ENCODE measurements around the gene DMGDH. TPM values are rescaled to one million over a fixed set of nuclear protein-coding genes. Genes with fewer than 3 reads are reported as not detected.

Gene DMGDH
- total RNA-seq, 1 donor from 2014 or later: 0.32 TPM

- no peak for TF ChIP-seq CTCF (IDR thresholded peaks at IDR 0.05)
- H3K27me3 ChIP-seq: no peaks in the 10 kb centered on the region
- no peak overlapping the region for H3K27ac ChIP-seq
- DNase-seq (ENCODE audit: low spot score): no peak
- no peaks in the 10 kb centered on the region for H4K20me1 ChIP-seq (ENCODE audit: low read depth)
- H3K4me3 ChIP-seq: no peak overlapping the region
- no peak overlapping the region for H3K9ac ChIP-seq
- H3K36me3 Mint-ChIP-seq: no peaks in the 10 kb centered on the region
- H3K4me2 ChIP-seq: no peak overlapping the region
- H2AFZ ChIP-seq (replicated peaks): no peak overlapping the region
- H3K4me1 ChIP-seq: no peaks in the 10 kb centered on the region
- H3K9me3 ChIP-seq (ENCODE audit: low read depth): no peaks in the 10 kb centered on the region
- no peak overlapping the region for H3K27ac Mint-ChIP-seq
- no peaks in the 10 kb centered on the region for H3F3A ChIP-seq (ENCODE audit: low read depth)
- no peaks in the 10 kb centered on the region for H3K4me1 Mint-ChIP-seq
- H3K79me2 ChIP-seq (ENCODE audit: low read depth): no peaks in the 10 kb centered on the region
- peaks cover 3% of the 10 kb centered on the region for H3K27me3 Mint-ChIP-seq (ENCODE audit: insufficient read depth, low read depth)
- no peak overlapping the region for H3K4me3 Mint-ChIP-seq
- no peaks in the 10 kb centered on the region for H3K36me3 ChIP-seq
- peaks cover 2% of the 10 kb centered on the region for H3K9me3 Mint-ChIP-seq
Observed at GRCh38 chr5:79014631-79015030, 54.8 kb downstream of the DMGDH start.

GRCh38 chr5:79011869-79012268 lies 57.6 kb downstream of the DMGDH start:
- Histone ChIP-seq H3K9ac (no peak overlapping the region), H4K20me1 (ENCODE audit: low read depth) (no peaks in the 10 kb centered on the region), H3K4me1 (no peaks in the 10 kb centered on the region), H3F3A (ENCODE audit: low read depth) (no peaks in the 10 kb centered on the region), H3K27ac (no peak overlapping the region), H2AFZ (replicated peaks) (no peak overlapping the region), H3K4me2 (no peak overlapping the region), H3K4me3 (no peak overlapping the region), H3K79me2 (ENCODE audit: low read depth) (no peaks in the 10 kb centered on the region), H3K27me3 (no peaks in the 10 kb centered on the region), H3K9me3 (ENCODE audit: low read depth) (no peaks in the 10 kb centered on the region), H3K36me3 (no peaks in the 10 kb centered on the region)
- TF ChIP-seq CTCF (IDR thresholded peaks at IDR 0.05) (no peak), EZH2phosphoT487 (IDR thresholded peaks at IDR 0.05) (no peak), EZH2 (IDR thresholded peaks at IDR 0.05) (no peak)
- H3K27me3 Mint-ChIP-seq (ENCODE audit: insufficient read depth, low read depth): peaks cover 5% of the 10 kb centered on the region
- no peaks in the 10 kb centered on the region for H3K4me1 Mint-ChIP-seq
- H3K27ac Mint-ChIP-seq: no peak overlapping the region
- H3K4me3 Mint-ChIP-seq: no peak overlapping the region
- DNase-seq (ENCODE audit: low spot score): no peak
- no peaks in the 10 kb centered on the region for H3K36me3 Mint-ChIP-seq
- peaks cover 2% of the 10 kb centered on the region for H3K9me3 Mint-ChIP-seq

- H3K27me3 Mint-ChIP-seq (ENCODE audit: insufficient read depth, low read depth): peaks cover 5% of the 10 kb centered on the region
- no peak overlapping the region for H3K4me2 ChIP-seq
Observed at GRCh38 chr5:79011219-79011836, 58.1 kb downstream of the DMGDH start.

More at GRCh38 chr5:79011219-79011836, 58.1 kb downstream of the DMGDH start:
- Mint-ChIP-seq H3K9me3 (peaks cover 2% of the 10 kb centered on the region), H3K4me3 (no peak overlapping the region), H3K27ac (no peak overlapping the region), H3K36me3 (no peaks in the 10 kb centered on the region), H3K4me1 (no peaks in the 10 kb centered on the region)
- Histone ChIP-seq H3K4me1 (no peaks in the 10 kb centered on the region), H4K20me1 (ENCODE audit: low read depth) (no peaks in the 10 kb centered on the region), H3K27ac (no peak overlapping the region), H3K27me3 (no peaks in the 10 kb centered on the region), H3K9ac (no peak overlapping the region), H3K9me3 (ENCODE audit: low read depth) (no peaks in the 10 kb centered on the region), H2AFZ (replicated peaks) (no peak overlapping the region), H3F3A (ENCODE audit: low read depth) (no peaks in the 10 kb centered on the region), H3K4me3 (no peak overlapping the region), H3K79me2 (ENCODE audit: low read depth) (no peaks in the 10 kb centered on the region), H3K36me3 (no peaks in the 10 kb centered on the region)
- DNase-seq (ENCODE audit: low spot score): no peak
- TF ChIP-seq CTCF (IDR thresholded peaks at IDR 0.05): no peak
- TF ChIP-seq EZH2phosphoT487 (IDR thresholded peaks at IDR 0.05): no peak
- TF ChIP-seq EZH2 (IDR thresholded peaks at IDR 0.05): no peak

Data from neural progenitor cell (in vitro differentiated cells).